SK-N-MC (cell line): ENCODE measurements around the gene SYT2.

ENCODE experiments used
- DNase-seq: peaks from one replicate; pipeline ENCODE4 v3.0.0-alpha.2; 2011; ENCODE audit warnings: low read depth, low spot score
- H3K27ac ChIP-seq: fragments of 200-600 bp; sonication (generic); 2 replicates; pipeline ENCODE4 v1.5.1; 2016; ENCODE audit warnings: mixed run types
- H3K36me3 ChIP-seq: fragments of 200-600 bp; sonication (generic); 2 replicates; pipeline ENCODE4 v1.6.1; 2017; ENCODE audit warnings: antibody characterized with exemption, low read length, mixed read lengths; ENCODE audit not compliant: insufficient read depth
- H3K4me3 ChIP-seq: fragments of 200-600 bp; sonication (generic); 2 replicates; pipeline ENCODE4 v1.5.1; 2016
- H3K9ac ChIP-seq: fragments of 200-600 bp; sonication (generic); 2 replicates; pipeline ENCODE4 v1.8.0; 2017; ENCODE audit warnings: mixed run types, mixed read lengths; ENCODE audit not compliant: insufficient read length
- H3K9me3 ChIP-seq: fragments of 200-600 bp; sonication (generic); 2 replicates; pipeline ENCODE4 v1.6.1; 2017; ENCODE audit warnings: low read depth, mild to moderate bottlenecking, antibody characterized with exemption, low read length, moderate library complexity, mixed read lengths
- EZH2 ChIP-seq: fragments of 200-600 bp; sonication (generic); IDR thresholded peaks from one replicate; pipeline ENCODE4 v1.6.1; 2017; ENCODE audit warnings: antibody characterized with exemption
- FOXP2 ChIP-seq: optimal IDR thresholded peaks from 2 replicates; pipeline ENCODE3; 2011; ENCODE audit warnings: mild to moderate bottlenecking, moderate library complexity; ENCODE audit not compliant: insufficient read depth; ENCODE audit errors: extremely low read length, control extremely low read depth
- POLR2AphosphoS5 ChIP-seq: IDR thresholded peaks from 2 replicates; pipeline ENCODE4 v1.6.1; 2012; ENCODE audit warnings: mild to moderate bottlenecking, low read depth, low read length, borderline replicate concordance

The SYT2 gene

GRCh38 chr1:202709276-202710041 is 795 bp downstream of the SYT2 start:
- H3K9ac ChIP-seq, result peak overlapping the region; percentile 68
- no peak for DNase-seq
- no peaks in the 10 kb centered on the region for H3K36me3 ChIP-seq
- peak overlapping the region; percentile 92 for H3K4me3 ChIP-seq
- TF ChIP-seq EZH2, result no peak
- no peak for TF ChIP-seq POLR2AphosphoS5
- H3K9me3 ChIP-seq, result no peaks in the 10 kb centered on the region
- no peak overlapping the region for H3K27ac ChIP-seq

- Histone ChIP-seq H3K36me3 (no peaks in the 10 kb centered on the region), H3K4me3 (no peak overlapping the region), H3K27ac (no peak overlapping the region), H3K9ac (no peak overlapping the region), H3K9me3 (no peaks in the 10 kb centered on the region)
- no peak for TF ChIP-seq FOXP2
- DNase-seq, result no peak
Measured at GRCh38 chr1:202708456-202709275, 1.6 kb downstream of the SYT2 start.

- TF ChIP-seq FOXP2 (no peak), EZH2 (no peak), POLR2AphosphoS5 (no peak)
- no peak overlapping the region for H3K4me3 ChIP-seq
- no peak overlapping the region for H3K9ac ChIP-seq
- H3K27ac ChIP-seq, result no peak overlapping the region
- H3K9me3 ChIP-seq, result no peaks in the 10 kb centered on the region
- DNase-seq, result no peak
- H3K36me3 ChIP-seq, result no peaks in the 10 kb centered on the region
Measured at GRCh38 chr1:202706851-202707250, 3.4 kb downstream of the SYT2 start.

GRCh38 chr1:202704601-202705000 is 5.7 kb downstream of the SYT2 start:
- no peak overlapping the region for H3K4me3 ChIP-seq
- no peak overlapping the region for H3K27ac ChIP-seq
- TF ChIP-seq EZH2 (no peak), POLR2AphosphoS5 (no peak), FOXP2 (no peak)
- H3K36me3 ChIP-seq, result no peaks in the 10 kb centered on the region
- no peaks in the 10 kb centered on the region for H3K9me3 ChIP-seq
- H3K9ac ChIP-seq, result no peak overlapping the region
- no peak for DNase-seq

GRCh38 chr1:202703191-202703590 is 7.1 kb downstream of the SYT2 start:
- H3K27ac ChIP-seq, result no peak overlapping the region
- TF ChIP-seq EZH2 (no peak), FOXP2 (no peak), POLR2AphosphoS5 (no peak)
- DNase-seq, result no peak
- no peaks in the 10 kb centered on the region for H3K9me3 ChIP-seq
- H3K4me3 ChIP-seq, result no peak overlapping the region
- no peaks in the 10 kb centered on the region for H3K36me3 ChIP-seq
- no peak overlapping the region for H3K9ac ChIP-seq

GRCh38 chr1:202702088-202702487 is 8.2 kb downstream of the SYT2 start:
- Histone ChIP-seq H3K9ac (no peak overlapping the region), H3K4me3 (no peak overlapping the region), H3K9me3 (no peaks in the 10 kb centered on the region), H3K36me3 (no peaks in the 10 kb centered on the region), H3K27ac (no peak overlapping the region)
- DNase-seq, result no peak
- TF ChIP-seq EZH2 (no peak), FOXP2 (no peak), POLR2AphosphoS5 (no peak)

GRCh38 chr1:202701200-202701599 is 9.1 kb downstream of the SYT2 start:
- H3K9ac ChIP-seq, result no peak overlapping the region
- H3K9me3 ChIP-seq, result no peaks in the 10 kb centered on the region
- no peak overlapping the region for H3K4me3 ChIP-seq
- no peak overlapping the region for H3K27ac ChIP-seq
- no peak for DNase-seq
- TF ChIP-seq FOXP2, result no peak
- H3K36me3 ChIP-seq, result no peaks in the 10 kb centered on the region

- no peak overlapping the region for H3K27ac ChIP-seq
- no peak overlapping the region for H3K9ac ChIP-seq
- no peak for TF ChIP-seq FOXP2
- TF ChIP-seq POLR2AphosphoS5, result no peak
- no peak for TF ChIP-seq EZH2
- no peak for DNase-seq
- H3K36me3 ChIP-seq, result no peaks in the 10 kb centered on the region
- H3K9me3 ChIP-seq, result no peaks in the 10 kb centered on the region
- H3K4me3 ChIP-seq, result no peak overlapping the region
Measured at GRCh38 chr1:202700061-202700460, 10.2 kb downstream of the SYT2 start.

- Histone ChIP-seq H3K9ac (no peak overlapping the region), H3K4me3 (no peak overlapping the region), H3K27ac (no peak overlapping the region), H3K9me3 (no peaks in the 10 kb centered on the region), H3K36me3 (no peaks in the 10 kb centered on the region)
- TF ChIP-seq POLR2AphosphoS5 (no peak), EZH2 (no peak), FOXP2 (no peak)
- DNase-seq, result no peak
Measured at GRCh38 chr1:202698276-202698675, 12.0 kb downstream of the SYT2 start.
